GM21390 (cell line): ENCODE results near the gene ARAP2.

Source experiments
- ATAC-seq: cut with Tn5 transposase; IDR thresholded peaks from one replicate; pipeline ENCODE4 v1.9.1; 2021; ENCODE audit not compliant: unreplicated experiment

Gene ARAP2

DNA sequence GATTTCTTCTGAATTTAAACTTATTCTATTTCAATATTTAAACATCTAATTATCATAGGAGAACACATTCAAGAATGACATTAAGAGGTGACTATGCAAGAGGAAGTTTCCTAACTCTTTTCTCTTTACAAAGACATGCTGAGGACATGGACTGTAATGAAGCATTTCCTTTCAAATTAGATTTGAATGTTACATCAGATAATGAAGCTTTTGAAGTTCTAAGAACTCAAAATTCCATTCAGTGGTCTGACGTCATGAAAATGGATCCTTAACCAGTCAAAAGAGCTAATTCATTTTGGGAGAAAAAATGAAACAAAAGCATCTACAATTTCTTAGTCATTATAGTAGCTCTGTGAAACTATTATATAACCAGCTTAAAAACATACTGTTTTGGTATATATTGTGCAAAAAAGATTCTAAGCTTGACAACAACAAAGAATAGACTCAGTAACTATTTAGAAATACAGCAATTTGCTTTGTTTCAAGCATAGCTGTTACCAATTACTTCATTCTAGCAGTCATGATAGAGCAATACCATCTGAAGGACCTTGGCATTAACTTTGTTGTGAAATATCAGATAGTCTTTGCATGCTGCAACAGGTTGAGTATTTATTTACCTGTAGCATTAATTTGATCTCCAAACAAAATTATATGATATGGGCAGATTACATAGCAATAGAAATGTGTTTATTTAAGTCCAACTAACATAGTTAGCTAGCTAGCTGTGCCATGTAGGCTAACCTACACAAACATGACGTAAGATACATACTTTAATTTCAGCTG, 23.4 kb upstream of the ARAP2 start:
- no peak for ATAC-seq

- no peak for ATAC-seq
These were observed 20.0 kb upstream of the ARAP2 start for GRCh38 chr4:36264207-36264826.

- no peak for ATAC-seq
These were observed 16.4 kb upstream of the ARAP2 start for GRCh38 chr4:36260731-36261130.

DNA sequence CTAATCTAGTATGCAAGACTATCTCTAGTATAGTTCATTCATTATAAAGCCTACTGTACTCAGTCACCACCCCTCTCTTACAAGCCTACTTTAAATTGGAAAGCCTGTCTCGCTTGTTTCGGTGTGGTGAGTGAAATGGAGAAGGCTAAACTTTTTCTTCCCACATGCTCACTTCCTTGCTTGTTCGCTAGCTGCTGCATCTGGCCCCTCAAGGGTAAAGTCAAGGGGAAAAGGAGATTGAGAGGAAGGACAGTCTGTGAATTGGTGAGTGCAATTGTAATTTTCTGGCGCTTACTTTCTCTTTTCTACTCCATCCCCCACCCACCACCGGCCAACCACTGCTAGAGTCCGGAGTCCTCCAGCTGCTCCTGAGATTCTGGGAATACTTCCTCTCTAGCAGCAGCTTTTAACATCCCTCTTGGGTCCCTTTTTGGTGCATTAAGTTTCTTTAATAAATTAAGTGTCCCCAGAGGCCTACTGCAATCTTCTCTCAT, 12.1 kb upstream of the ARAP2 start:
- peak; percentile 61 for ATAC-seq

GRCh38 chr4:36255577-36255976, 11.3 kb upstream of the ARAP2 start:
- peak; percentile 70 for ATAC-seq

DNA sequence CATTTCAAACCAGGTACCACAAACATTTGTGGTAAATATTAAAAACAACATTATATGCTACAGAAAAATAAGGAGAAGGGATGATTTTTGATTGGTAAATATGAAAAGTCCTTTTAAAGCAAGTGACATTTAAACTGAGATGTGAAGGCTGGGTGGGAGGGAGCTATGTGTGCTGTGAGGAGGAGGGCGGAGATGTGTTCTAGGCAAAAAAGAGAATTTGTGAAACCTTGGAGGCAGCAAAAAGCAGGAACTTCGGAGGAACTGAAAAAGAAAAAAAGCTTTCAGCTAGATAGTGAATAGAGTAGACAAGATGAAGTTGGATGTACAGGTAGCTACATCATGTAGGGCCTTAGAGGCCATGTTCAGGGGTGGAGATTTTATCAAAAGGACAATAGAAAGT, 10.1 kb upstream of the ARAP2 start:
- no peak for ATAC-seq

- ATAC-seq, result no peak
These were observed 7.7 kb upstream of the ARAP2 start for GRCh38 chr4:36251983-36252382.

DNA sequence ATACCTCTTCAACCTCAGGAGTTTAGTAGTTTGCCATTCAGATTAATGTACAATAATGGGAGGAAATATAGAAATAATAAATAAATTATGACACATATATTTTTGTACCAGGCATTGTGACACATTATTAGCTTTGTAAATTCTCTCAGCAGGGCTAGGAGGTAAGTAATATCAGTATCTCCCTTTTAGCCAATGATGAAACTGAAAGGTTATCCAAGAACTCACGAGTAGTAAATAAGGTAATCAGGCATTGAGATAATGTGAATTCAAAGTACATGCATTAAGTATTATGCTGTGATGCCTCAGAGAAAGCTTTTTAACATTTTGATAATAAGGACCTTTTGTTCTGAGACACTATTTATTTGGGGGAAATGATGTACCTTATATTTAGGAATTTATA, 5.3 kb upstream of the ARAP2 start:
- ATAC-seq, result no peak

DNA sequence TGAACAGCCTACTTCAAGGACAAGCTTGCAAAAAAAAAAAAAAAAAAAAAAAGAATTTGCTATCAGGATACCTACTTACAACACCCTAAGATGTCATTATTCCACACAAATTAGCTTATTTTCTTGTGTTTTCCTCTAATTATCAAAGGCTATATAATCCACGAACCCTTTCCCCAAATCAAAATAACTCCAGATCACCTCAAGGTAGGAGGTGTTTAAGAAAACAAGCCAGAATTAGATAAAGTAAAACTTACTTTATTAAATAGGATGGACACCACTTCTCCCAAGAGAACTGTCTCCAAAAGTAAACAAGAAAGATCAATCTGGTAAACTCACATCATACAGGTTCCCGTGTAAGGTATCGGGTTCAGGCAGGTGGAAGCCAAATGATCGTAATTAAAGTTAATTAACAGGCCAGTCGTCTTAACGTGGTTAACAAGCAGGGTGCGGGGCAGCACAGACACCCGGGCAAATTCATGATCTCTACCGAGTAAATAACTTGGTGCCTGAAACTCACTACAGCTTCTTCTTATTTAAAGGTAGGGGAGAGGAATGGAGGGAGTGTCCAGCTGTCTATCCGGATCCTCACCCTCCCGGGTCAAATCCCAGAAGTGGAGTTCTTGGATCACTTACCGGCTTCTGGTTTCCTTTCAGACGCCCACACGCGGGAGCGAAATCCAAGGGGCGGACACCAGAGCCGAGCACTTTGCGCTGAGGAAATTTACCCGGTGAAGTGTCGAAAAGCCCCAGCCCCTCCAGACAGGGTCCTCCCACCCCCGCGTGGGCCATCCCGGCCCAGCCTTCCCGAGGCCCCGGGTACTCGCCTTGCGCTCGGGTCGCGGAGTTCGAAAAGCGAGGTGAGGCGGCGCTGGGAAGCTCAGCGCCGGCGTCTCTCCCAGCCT, 708 bp downstream of the ARAP2 start:
- peak; percentile 30 for ATAC-seq

GRCh38 chr4:36242629-36243354, 1.5 kb downstream of the ARAP2 start:
- ATAC-seq, result no peak

DNA sequence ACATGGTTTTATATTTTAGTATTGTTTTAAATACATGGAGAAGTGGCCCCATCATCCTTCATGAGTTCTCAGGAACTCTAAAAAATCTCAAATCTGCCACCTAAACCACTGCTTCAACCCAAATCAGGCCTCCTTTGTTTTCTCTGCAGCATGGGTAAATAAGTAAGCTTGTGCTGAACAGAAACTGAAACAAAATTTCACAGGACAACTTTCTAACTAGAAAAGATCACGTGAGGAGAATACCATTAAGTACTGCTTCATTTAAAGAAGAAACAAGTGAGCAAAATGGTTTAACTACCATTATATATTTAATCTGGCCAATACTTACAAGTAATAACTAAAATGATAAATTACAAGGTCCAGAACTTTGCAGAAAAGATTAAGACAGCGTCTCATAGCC, 2.5 kb downstream of the ARAP2 start:
- peak; percentile 51 for ATAC-seq

- no peak for ATAC-seq
These were observed 6.7 kb downstream of the ARAP2 start for GRCh38 chr4:36237366-36238313.

GRCh38 chr4:36236159-36236558, 8.2 kb downstream of the ARAP2 start:
- ATAC-seq, result no peak

GRCh38 chr4:36235306-36235705, 9.0 kb downstream of the ARAP2 start:
- no peak for ATAC-seq

DNA sequence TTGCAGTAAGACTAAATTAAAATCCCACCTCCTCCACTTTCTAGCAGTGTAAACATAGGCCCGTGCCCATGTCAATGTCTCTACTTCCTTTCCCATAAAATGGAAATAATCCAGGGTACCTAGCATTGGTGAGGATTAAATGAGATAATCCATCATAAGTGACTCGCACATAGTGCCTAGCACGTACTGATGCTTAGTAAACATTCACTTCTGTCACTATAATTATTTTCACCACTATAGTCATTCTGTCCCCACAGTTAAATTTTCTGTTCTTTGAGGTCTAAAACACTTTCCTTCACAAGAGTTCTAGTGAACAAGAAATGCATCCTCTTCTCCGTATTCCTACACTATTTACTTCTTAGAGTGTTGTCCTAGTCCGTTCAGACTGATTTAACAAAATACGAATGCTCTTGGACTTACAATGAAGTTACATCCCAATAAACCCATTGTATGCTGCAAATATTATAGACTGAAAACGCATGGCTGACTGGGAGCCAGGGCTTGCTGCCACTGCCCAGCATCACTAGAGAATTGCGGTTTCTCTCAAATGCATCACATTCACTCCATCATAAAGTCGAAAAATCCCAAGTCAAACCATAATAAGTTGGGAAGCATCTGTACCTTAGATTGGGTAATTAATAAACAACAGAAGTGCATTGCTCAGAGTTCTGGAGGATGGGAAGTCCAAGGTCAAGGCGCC, 10.6 kb downstream of the ARAP2 start:
- no peak for ATAC-seq

GRCh38 chr4:36230534-36230933, 13.8 kb downstream of the ARAP2 start:
- ATAC-seq, result no peak

- no peak for ATAC-seq
These were observed 16.4 kb downstream of the ARAP2 start for GRCh38 chr4:36227913-36228312.

DNA sequence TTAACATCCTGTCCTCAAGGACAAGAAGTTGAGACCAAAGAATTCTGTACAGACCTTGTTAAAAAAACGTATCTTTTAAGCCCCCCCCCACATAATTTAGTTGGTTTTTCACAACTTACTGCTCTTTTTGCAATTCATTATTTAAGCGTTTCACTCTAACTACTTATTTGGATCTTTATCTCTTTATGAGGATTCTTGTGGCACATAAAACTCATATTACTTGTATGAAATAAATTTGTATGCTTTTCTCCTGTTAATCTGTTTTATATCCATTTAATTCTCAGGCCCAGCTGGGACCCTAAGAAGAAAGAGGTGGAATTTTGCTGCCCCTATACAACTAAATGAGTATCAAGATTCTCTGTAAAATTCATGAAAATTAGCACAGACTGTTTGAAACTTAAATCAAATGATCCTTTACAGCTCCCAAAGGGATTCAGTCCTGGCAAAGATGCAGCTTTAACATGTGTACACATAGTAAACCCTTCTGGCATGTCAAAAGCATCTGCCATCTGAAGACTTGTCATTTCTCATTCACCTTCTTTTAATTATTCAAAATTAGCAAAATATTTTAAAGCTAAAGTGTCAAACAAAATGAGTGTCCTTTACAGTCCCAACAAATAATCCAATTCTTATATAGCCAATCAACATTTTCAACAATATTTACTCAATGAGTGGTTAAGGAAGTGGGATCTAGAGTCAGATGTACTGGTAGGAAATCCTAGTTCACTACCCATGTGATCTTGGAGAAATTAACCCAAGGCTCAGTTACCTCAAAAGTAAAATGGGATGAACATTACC, 17.7 kb downstream of the ARAP2 start:
- ATAC-seq, result no peak
